Bronchial epithelial cell (primary cell): ENCODE results near the gene C12orf50. TPM values are rescaled to one million over a fixed set of nuclear protein-coding genes. Genes with fewer than 3 reads are reported as not detected.
"Not testable (repeated sequence)": the region's sequence is repeated elsewhere in the genome, so short reads cannot be mapped to it uniquely, and the experiment has no call there.

ENCODE experiments used
- DNase-seq: peaks from one replicate; pipeline ENCODE4 v3.0.0-alpha.2; 2010; ENCODE audit warnings: low read depth
- FAIRE-seq: peaks from 2 replicates; lab custom pipeline; 2011; peaks lifted over from hg19 to GRCh38; lab: Jason Lieb, UNC
- H3K27me3 ChIP-seq: 2 replicates; pipeline ENCODE4 v1.5.1; 2011; ENCODE audit warnings: low read length; ENCODE audit not compliant: control insufficient read depth, insufficient read depth
- H3K36me3 ChIP-seq: 2 replicates; pipeline ENCODE4 v1.5.1; 2011; ENCODE audit warnings: low read length; ENCODE audit not compliant: control insufficient read depth, insufficient read depth
- H3K4me3 ChIP-seq: 2 replicates; pipeline ENCODE4 v1.5.1; 2011; ENCODE audit warnings: mild to moderate bottlenecking, low read depth, low read length, control low read depth
- total RNA-seq: library from RNA; depleted of rRNA; stranded (reverse); fragments of >200 nt; gene quantifications from 2 replicates; pipeline ENCODE4 v1.2.1, GENCODE V29; 2014
- TF ChIP-seq, protein P1 (sequence below): IDR thresholded peaks from 2 replicates; pipeline ENCODE4 v1.5.1; 2011; ENCODE audit warnings: mild to moderate bottlenecking, moderate library complexity, low read length, control low read depth, inconsistent platforms; ENCODE audit not compliant: insufficient read depth, severe bottlenecking

The C12orf50 gene
- total RNA-seq, 1 donor from 2014 or later: not detected

DNA sequence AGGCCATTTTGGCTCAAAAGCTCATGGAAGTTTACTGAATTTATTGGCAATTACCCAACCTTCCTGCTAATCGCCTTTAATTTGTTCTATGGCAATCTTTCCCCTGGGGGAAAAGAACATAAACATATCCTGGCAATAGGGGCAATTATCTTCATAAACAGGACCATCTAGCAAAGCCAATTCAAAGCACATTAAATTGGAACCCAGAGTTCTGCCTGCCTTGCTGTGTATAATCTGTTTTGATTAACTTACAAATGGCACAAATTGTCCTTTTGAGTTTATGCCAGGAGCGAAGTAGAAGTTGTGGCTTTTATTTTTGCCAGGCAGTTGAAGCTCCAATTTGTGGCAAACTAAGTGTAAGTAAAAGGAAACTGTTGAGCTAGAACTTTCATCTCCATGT, 68.6 kb downstream of the C12orf50 start:
- no peak for DNase-seq
- TF ChIP-seq, protein P1, sequence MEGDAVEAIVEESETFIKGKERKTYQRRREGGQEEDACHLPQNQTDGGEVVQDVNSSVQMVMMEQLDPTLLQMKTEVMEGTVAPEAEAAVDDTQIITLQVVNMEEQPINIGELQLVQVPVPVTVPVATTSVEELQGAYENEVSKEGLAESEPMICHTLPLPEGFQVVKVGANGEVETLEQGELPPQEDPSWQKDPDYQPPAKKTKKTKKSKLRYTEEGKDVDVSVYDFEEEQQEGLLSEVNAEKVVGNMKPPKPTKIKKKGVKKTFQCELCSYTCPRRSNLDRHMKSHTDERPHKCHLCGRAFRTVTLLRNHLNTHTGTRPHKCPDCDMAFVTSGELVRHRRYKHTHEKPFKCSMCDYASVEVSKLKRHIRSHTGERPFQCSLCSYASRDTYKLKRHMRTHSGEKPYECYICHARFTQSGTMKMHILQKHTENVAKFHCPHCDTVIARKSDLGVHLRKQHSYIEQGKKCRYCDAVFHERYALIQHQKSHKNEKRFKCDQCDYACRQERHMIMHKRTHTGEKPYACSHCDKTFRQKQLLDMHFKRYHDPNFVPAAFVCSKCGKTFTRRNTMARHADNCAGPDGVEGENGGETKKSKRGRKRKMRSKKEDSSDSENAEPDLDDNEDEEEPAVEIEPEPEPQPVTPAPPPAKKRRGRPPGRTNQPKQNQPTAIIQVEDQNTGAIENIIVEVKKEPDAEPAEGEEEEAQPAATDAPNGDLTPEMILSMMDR: no peak
- no peaks in the 10 kb centered on the region for H3K27me3 ChIP-seq
- no peak overlapping the region for H3K4me3 ChIP-seq
- no peaks in the 10 kb centered on the region for H3K36me3 ChIP-seq
- no peak for FAIRE-seq

GRCh38 chr12:87954028-87954427, 75.2 kb downstream of the C12orf50 start:
- H3K36me3 ChIP-seq, H3K27me3 ChIP-seq, DNase-seq, FAIRE-seq, H3K4me3 ChIP-seq: not testable (repeated sequence)

- H3K36me3 ChIP-seq: no peaks in the 10 kb centered on the region
- DNase-seq (peak; percentile 62), FAIRE-seq (no peak)
- no peak overlapping the region for H3K4me3 ChIP-seq
- no peaks in the 10 kb centered on the region for H3K27me3 ChIP-seq
- TF ChIP-seq, protein P1: peak; percentile 44
These were observed 75.8 kb downstream of the C12orf50 start for GRCh38 chr12:87953256-87953860.

- FAIRE-seq (no peak), DNase-seq (no peak)
- Histone ChIP-seq H3K27me3 (no peaks in the 10 kb centered on the region), H3K4me3 (no peak overlapping the region), H3K36me3 (no peaks in the 10 kb centered on the region)
- TF ChIP-seq, protein P1: no peak
These were observed 76.4 kb downstream of the C12orf50 start for GRCh38 chr12:87952850-87953249.

DNA sequence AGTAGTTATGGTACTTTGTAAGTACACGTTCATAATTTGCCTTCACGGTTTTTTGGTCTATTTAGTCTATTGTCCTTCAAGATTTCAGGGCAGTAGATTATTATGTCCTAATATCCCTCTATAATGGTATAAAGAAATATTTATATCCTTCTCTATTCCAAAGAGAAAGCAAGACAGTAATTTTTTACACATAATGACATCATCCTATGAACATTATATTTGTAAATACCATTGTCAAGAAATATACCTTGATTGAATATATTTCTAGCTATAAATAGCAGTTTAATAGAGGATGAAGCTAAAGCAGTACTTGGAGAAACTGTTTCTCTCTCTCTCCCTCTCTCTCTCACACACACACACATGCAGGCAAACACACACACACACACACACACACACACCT, 77.0 kb downstream of the C12orf50 start:
- DNase-seq: no peak
- no peak for FAIRE-seq
- Histone ChIP-seq H3K4me3 (no peak overlapping the region), H3K27me3 (no peaks in the 10 kb centered on the region), H3K36me3 (no peaks in the 10 kb centered on the region)
- TF ChIP-seq, protein P1: no peak

- DNase-seq (no peak), FAIRE-seq (no peak)
- Histone ChIP-seq H3K27me3 (no peaks in the 10 kb centered on the region), H3K4me3 (no peak overlapping the region), H3K36me3 (no peaks in the 10 kb centered on the region)
- TF ChIP-seq, protein P1: no peak
These were observed 85.4 kb downstream of the C12orf50 start for GRCh38 chr12:87943762-87944161.
